Activated naive CD4-positive, alpha-beta T cell treated with anti-CD3 and anti-CD28 coated beads, Interleukin-2, amount 50 U/mL, for 24 hours (primary cell): Measurements from ENCODE around the gene ARNT2.
"Not testable (repeated sequence)": the region's sequence is repeated elsewhere in the genome, so short reads cannot be mapped to it uniquely, and the experiment has no call there.

Source experiments
- H3K27ac Mint-ChIP-seq: one replicate; pipeline ENCODE4 v1.8.0; 2021; ENCODE audit warnings: mild to moderate bottlenecking, mixed read lengths
- H3K27me3 Mint-ChIP-seq: one replicate; pipeline ENCODE4 v1.8.0; 2021; ENCODE audit warnings: mixed read lengths
- H3K36me3 Mint-ChIP-seq: one replicate; pipeline ENCODE4 v1.8.0; 2021; ENCODE audit warnings: mixed read lengths
- H3K4me1 Mint-ChIP-seq: one replicate; pipeline ENCODE4 v1.8.0; 2021; ENCODE audit warnings: mixed read lengths
- H3K4me3 Mint-ChIP-seq: one replicate; pipeline ENCODE4 v1.8.0; 2021; ENCODE audit warnings: mild to moderate bottlenecking, mixed read lengths
- H3K9me3 Mint-ChIP-seq: one replicate; pipeline ENCODE4 v1.8.0; 2021; ENCODE audit warnings: mixed read lengths

Gene ARNT2

GRCh38 chr15:80404057-80404760 is at the start of gene ARNT2:
Gene ARNT2, plus strand, starts transcription at chr15:80404382. Its CDS starts 134 bp downstream, at chr15:80404516.
- H3K4me1 Mint-ChIP-seq: peaks cover 4% of the 10 kb centered on the region
- peak within 1 kb of the TSS; percentile 39 for H3K4me3 Mint-ChIP-seq
- H3K36me3 Mint-ChIP-seq: no peaks in the 10 kb centered on the region
- peaks cover 54% of the 10 kb centered on the region for H3K27me3 Mint-ChIP-seq
- H3K27ac Mint-ChIP-seq: no peak within 1 kb of the TSS
- no peaks in the 10 kb centered on the region for H3K9me3 Mint-ChIP-seq

- H3K27me3 Mint-ChIP-seq: peaks cover 4% of the 10 kb centered on the region
- no peak overlapping the region for H3K27ac Mint-ChIP-seq
- peaks cover 20% of the 10 kb centered on the region for H3K9me3 Mint-ChIP-seq
- no peaks in the 10 kb centered on the region for H3K36me3 Mint-ChIP-seq
- no peaks in the 10 kb centered on the region for H3K4me1 Mint-ChIP-seq
- no peak overlapping the region for H3K4me3 Mint-ChIP-seq
Observed at GRCh38 chr15:80367094-80367493, 37.1 kb upstream of the ARNT2 start.

GRCh38 chr15:80367661-80368060 is 36.5 kb upstream of the ARNT2 start:
- H3K9me3 Mint-ChIP-seq: peaks cover 20% of the 10 kb centered on the region
- no peaks in the 10 kb centered on the region for H3K4me1 Mint-ChIP-seq
- no peak overlapping the region for H3K4me3 Mint-ChIP-seq
- H3K36me3 Mint-ChIP-seq: no peaks in the 10 kb centered on the region
- H3K27ac Mint-ChIP-seq: no peak overlapping the region
- H3K27me3 Mint-ChIP-seq: peaks cover 3% of the 10 kb centered on the region

- Mint-ChIP-seq H3K4me1 (no peaks in the 10 kb centered on the region), H3K36me3 (no peaks in the 10 kb centered on the region), H3K4me3 (no peak overlapping the region), H3K9me3 (peaks cover 20% of the 10 kb centered on the region), H3K27ac (no peak overlapping the region), H3K27me3 (peaks cover 4% of the 10 kb centered on the region)
Observed at GRCh38 chr15:80371924-80372323, 32.3 kb upstream of the ARNT2 start.

- Mint-ChIP-seq H3K4me3 (no peak overlapping the region), H3K27ac (no peak overlapping the region), H3K4me1 (no peaks in the 10 kb centered on the region), H3K36me3 (no peaks in the 10 kb centered on the region), H3K9me3 (peaks cover under 1% of the 10 kb centered on the region), H3K27me3 (peaks cover 10% of the 10 kb centered on the region)
Observed at GRCh38 chr15:80374441-80374840, 29.7 kb upstream of the ARNT2 start.

- no peaks in the 10 kb centered on the region for H3K4me1 Mint-ChIP-seq
- H3K4me3 Mint-ChIP-seq: no peak overlapping the region
- H3K36me3 Mint-ChIP-seq: no peaks in the 10 kb centered on the region
- no peak overlapping the region for H3K27ac Mint-ChIP-seq
- H3K27me3 Mint-ChIP-seq: peaks cover 10% of the 10 kb centered on the region
- H3K9me3 Mint-ChIP-seq: no peaks in the 10 kb centered on the region
Observed at GRCh38 chr15:80375968-80376891, 28.0 kb upstream of the ARNT2 start.

- Mint-ChIP-seq H3K9me3 (no peaks in the 10 kb centered on the region), H3K27ac (no peak overlapping the region), H3K27me3 (peaks cover 14% of the 10 kb centered on the region), H3K36me3 (no peaks in the 10 kb centered on the region), H3K4me3 (no peak overlapping the region), H3K4me1 (no peaks in the 10 kb centered on the region)
Observed at GRCh38 chr15:80379693-80380092, 24.5 kb upstream of the ARNT2 start.

- H3K36me3 Mint-ChIP-seq: no peaks in the 10 kb centered on the region
- H3K4me3 Mint-ChIP-seq: no peak overlapping the region
- H3K27ac Mint-ChIP-seq: no peak overlapping the region
- H3K9me3 Mint-ChIP-seq: no peaks in the 10 kb centered on the region
- H3K27me3 Mint-ChIP-seq: peaks cover 14% of the 10 kb centered on the region
- H3K4me1 Mint-ChIP-seq: no peaks in the 10 kb centered on the region
Observed at GRCh38 chr15:80380154-80380553, 24.0 kb upstream of the ARNT2 start.

GRCh38 chr15:80382285-80382684 is 21.9 kb upstream of the ARNT2 start:
- Mint-ChIP-seq H3K4me1 (no peaks in the 10 kb centered on the region), H3K9me3 (no peaks in the 10 kb centered on the region), H3K4me3 (no peak overlapping the region), H3K36me3 (no peaks in the 10 kb centered on the region), H3K27ac (no peak overlapping the region), H3K27me3 (peaks cover 14% of the 10 kb centered on the region)

GRCh38 chr15:80384432-80384831 is 19.8 kb upstream of the ARNT2 start:
- Mint-ChIP-seq H3K4me1 (no peaks in the 10 kb centered on the region), H3K27me3 (peaks cover 8% of the 10 kb centered on the region), H3K27ac (no peak overlapping the region), H3K9me3 (no peaks in the 10 kb centered on the region), H3K4me3 (no peak overlapping the region), H3K36me3 (no peaks in the 10 kb centered on the region)

- Mint-ChIP-seq H3K9me3 (no peaks in the 10 kb centered on the region), H3K4me1 (no peaks in the 10 kb centered on the region), H3K27me3 (peaks cover 7% of the 10 kb centered on the region), H3K4me3 (no peak overlapping the region), H3K36me3 (no peaks in the 10 kb centered on the region), H3K27ac (no peak overlapping the region)
Observed at GRCh38 chr15:80386151-80386550, 18.0 kb upstream of the ARNT2 start.

GRCh38 chr15:80388326-80388725 is 15.9 kb upstream of the ARNT2 start:
- Mint-ChIP-seq H3K4me1 (no peaks in the 10 kb centered on the region), H3K36me3 (no peaks in the 10 kb centered on the region), H3K27me3 (no peaks in the 10 kb centered on the region), H3K9me3 (no peaks in the 10 kb centered on the region), H3K4me3 (no peak overlapping the region), H3K27ac (no peak overlapping the region)

GRCh38 chr15:80389370-80389769 is 14.8 kb upstream of the ARNT2 start:
- Mint-ChIP-seq H3K4me3 (no peak overlapping the region), H3K36me3 (no peaks in the 10 kb centered on the region), H3K27me3 (peaks cover 3% of the 10 kb centered on the region), H3K27ac (no peak overlapping the region), H3K4me1 (no peaks in the 10 kb centered on the region), H3K9me3 (no peaks in the 10 kb centered on the region)

GRCh38 chr15:80390942-80391341 is 13.2 kb upstream of the ARNT2 start:
- not testable (repeated sequence) for H3K4me1 Mint-ChIP-seq, H3K36me3 Mint-ChIP-seq, H3K4me3 Mint-ChIP-seq, H3K27me3 Mint-ChIP-seq, H3K27ac Mint-ChIP-seq, H3K9me3 Mint-ChIP-seq

- H3K9me3 Mint-ChIP-seq: no peaks in the 10 kb centered on the region
- H3K36me3 Mint-ChIP-seq: no peaks in the 10 kb centered on the region
- H3K4me3 Mint-ChIP-seq: no peak overlapping the region
- H3K4me1 Mint-ChIP-seq: no peaks in the 10 kb centered on the region
- no peak overlapping the region for H3K27ac Mint-ChIP-seq
- peaks cover 37% of the 10 kb centered on the region for H3K27me3 Mint-ChIP-seq
Observed at GRCh38 chr15:80395616-80396015, 8.6 kb upstream of the ARNT2 start.

GRCh38 chr15:80396096-80396495 is 8.1 kb upstream of the ARNT2 start:
- H3K27ac Mint-ChIP-seq: no peak overlapping the region
- no peak overlapping the region for H3K4me3 Mint-ChIP-seq
- peaks cover 37% of the 10 kb centered on the region for H3K27me3 Mint-ChIP-seq
- H3K4me1 Mint-ChIP-seq: no peaks in the 10 kb centered on the region
- H3K36me3 Mint-ChIP-seq: no peaks in the 10 kb centered on the region
- H3K9me3 Mint-ChIP-seq: no peaks in the 10 kb centered on the region
